GM12878 (cell line): ENCODE measurements around the gene IL16.

ENCODE experiments used
- ATF3 ChIP-seq: IDR thresholded peaks from 2 replicates; pipeline ENCODE4 v1.6.1; 2011; ENCODE audit warnings: low read depth, mild to moderate bottlenecking, low read length, moderate library complexity, borderline replicate concordance; ENCODE audit errors: extremely low read depth
- EZH2 ChIP-seq: IDR thresholded peaks from 2 replicates; pipeline ENCODE4 v1.6.1; 2012; ENCODE audit warnings: low read depth, mild to moderate bottlenecking, control low read depth, inconsistent platforms, low read length, borderline replicate concordance; ENCODE audit not compliant: control insufficient read depth
- POLR2A ChIP-seq: IDR thresholded peaks from 2 replicates; pipeline ENCODE4 v1.6.1; 2011; ENCODE audit warnings: low read depth, mild to moderate bottlenecking, low read length

DNA sequence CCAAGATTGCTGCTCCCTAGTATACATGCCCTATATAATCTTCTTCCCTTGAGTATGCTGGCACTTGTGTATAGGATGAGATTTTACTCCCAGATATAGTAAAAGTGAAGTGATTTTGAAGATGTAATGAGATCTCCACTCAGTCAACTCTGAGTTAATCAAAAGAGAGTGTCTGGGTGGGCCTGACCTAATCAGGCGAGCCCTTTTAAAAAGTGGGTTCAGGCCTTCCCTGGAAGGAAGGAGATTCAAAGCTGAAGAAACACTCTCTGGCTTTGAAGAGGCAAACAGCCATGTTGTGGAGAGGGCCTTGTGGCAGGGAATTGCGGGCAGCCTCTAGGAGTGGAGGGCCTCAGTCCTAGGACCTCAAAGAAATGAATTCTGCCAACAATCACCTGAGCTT lies 132.8 kb downstream of the IL16 start:
- TF ChIP-seq ATF3 (no peak), POLR2A (no peak), EZH2 (no peak)
